OCI-LY7 (cell line): ENCODE data around the gene TOPAZ1. TPM values are rescaled to one million over a fixed set of nuclear protein-coding genes. Genes with fewer than 3 reads are reported as not detected.

Experiments used
- BruUV-seq: library from RNA; stranded (reverse); fragments of 400-500 nt; replicated peaks from 2 replicates; lab custom pipeline; 2021; lab: Mats Ljungman, UMichigan
- CTCF ChIA-PET: fragments of 300-600 bp; sonication (Branson Sonifier 250); formaldehyde crosslinking; loops from one replicate; lab custom pipeline; 2022; ENCODE audit warnings: antibody characterized with exemption; ENCODE audit not compliant: unreplicated experiment; lab: Charles Lee
- POLR2A ChIA-PET: fragments of 300-600 bp; sonication (Branson Sonifier 250); formaldehyde crosslinking; loops from one replicate; lab custom pipeline; 2022; ENCODE audit warnings: antibody characterized with exemption; lab: Charles Lee
- DNase-seq: peaks from one replicate; pipeline ENCODE4 v3.0.0-alpha.2; 2015; ENCODE audit warnings: low spot score
- H2AFZ ChIP-seq: fragments of 200-600 bp; sonication (generic), shearing (Covaris generic); 2 replicates; pipeline ENCODE4 v1.6.1; 2014; ENCODE audit warnings: mild to moderate bottlenecking, antibody characterized with exemption, low read length, moderate library complexity
- H3K27ac ChIP-seq: fragments of 200-600 bp; sonication (generic); 2 replicates; pipeline ENCODE4 v1.5.1; 2014; ENCODE audit warnings: mixed run types, low read depth, mild to moderate bottlenecking, moderate library complexity, low read length, inconsistent platforms; ENCODE audit not compliant: poor library complexity, severe bottlenecking
- H3K36me3 ChIP-seq: fragments of 200-600 bp; sonication (generic); 2 replicates; pipeline ENCODE4 v1.6.1; 2014; ENCODE audit warnings: mild to moderate bottlenecking, antibody characterized with exemption, low read length, moderate library complexity, mixed read lengths; ENCODE audit not compliant: insufficient read depth
- H3K4me1 ChIP-seq: fragments of 200-600 bp; sonication (generic); 2 replicates; pipeline ENCODE4 v1.5.1; 2014; ENCODE audit warnings: mild to moderate bottlenecking, low read length; ENCODE audit not compliant: insufficient read depth, poor library complexity, severe bottlenecking
- H3K4me2 ChIP-seq: fragments of 200-600 bp; sonication (generic); 2 replicates; pipeline ENCODE4 v1.6.1; 2014; ENCODE audit warnings: mild to moderate bottlenecking, low read length
- H3K4me3 ChIP-seq: fragments of 200-600 bp; sonication (generic); 2 replicates; pipeline ENCODE4 v1.5.1; 2014; ENCODE audit warnings: mild to moderate bottlenecking, low read depth, low read length; ENCODE audit not compliant: poor library complexity, severe bottlenecking
- H3K79me2 ChIP-seq: fragments of 200-600 bp; sonication (generic); 2 replicates; pipeline ENCODE4 v1.6.1; 2016; ENCODE audit warnings: low read depth, mild to moderate bottlenecking, low read length, moderate library complexity, mixed read lengths; ENCODE audit not compliant: insufficient read depth
- H3K9me2 ChIP-seq: fragments of 200-600 bp; sonication (generic); 2 replicates; pipeline ENCODE4 v1.6.1; 2016; ENCODE audit warnings: mild to moderate bottlenecking, low read length, mixed read lengths; ENCODE audit not compliant: insufficient read depth
- H3K9me3 ChIP-seq: fragments of 200-600 bp; sonication (generic); 2 replicates; pipeline ENCODE4 v1.6.1; 2014; ENCODE audit warnings: mild to moderate bottlenecking, mixed run types, low read length, mixed read lengths
- H4K20me1 ChIP-seq: fragments of 200-600 bp; sonication (generic); 2 replicates; pipeline ENCODE4 v1.6.1; 2014; ENCODE audit warnings: mild to moderate bottlenecking, antibody characterized with exemption, low read length, moderate library complexity, mixed read lengths; ENCODE audit not compliant: insufficient read depth
- CTCF ChIP-seq: fragments of 200-600 bp; sonication (generic); conservative IDR thresholded peaks from 2 replicates; pipeline ENCODE4 v1.5.1; 2014; ENCODE audit warnings: mild to moderate bottlenecking, antibody characterized with exemption, low read length, moderate library complexity, mixed read lengths
- EZH2phosphoT487 ChIP-seq: fragments of 200-600 bp; sonication (generic); IDR thresholded peaks from 2 replicates; pipeline ENCODE4 v1.6.1; 2018; ENCODE audit warnings: low read depth, borderline replicate concordance, mild to moderate bottlenecking, mixed run types, antibody characterized with exemption, low read length, moderate library complexity, mixed read lengths
- intact Hi-C: fragments of 100-400 bp; cut with micrococcal nuclease; formaldehyde crosslinking; loops from one replicate; pipeline ENCODE4 v1.10.0; 2022; ENCODE audit not compliant: unreplicated experiment
- total RNA-seq, 2 experiments: library from RNA; depleted of rRNA in 1 of 2; stranded (reverse); fragments of >200 nt in 1 of 2; shearing (Covaris generic) in 1 of 2; gene quantifications; 2 replicates each; pipeline ENCODE4 v1.2.3, GENCODE V29; 2014 to 2022

TOPAZ1 gene
- total RNA-seq, 2 experiments from 2014 or later: not detected

- no peaks in the 10 kb centered on the region for H3K9me3 ChIP-seq
- no peaks in the 10 kb centered on the region for H3K9me2 ChIP-seq
- H3K4me3 ChIP-seq: peak within 1 kb of the TSS; percentile 82
- ChIA-PET CTCF (interaction anchor here (0.6 kb wide), 1 partner anchor 173 kb away, joined by 3 read pairs; no protein-coding TSS in a partner anchor), POLR2A (interaction anchor here (0.7 to 2.4 kb wide), 11 partner anchors 8 to 1725 kb away, joined by 3 to 10 read pairs (median 3); no protein-coding TSS in a partner anchor)
- intact Hi-C loops: loop anchor here (1.0 to 10.0 kb wide), 4 partner anchors 177 to 637 kb away; partner anchors contain the start of genes EXOSC7, KIAA1143, KIF15 and ZDHHC3
- peaks cover 8% of the 10 kb centered on the region; the same call in 1 of the 2 replicates for H3K36me3 ChIP-seq
- H3K4me1 ChIP-seq: peaks cover 23% of the 10 kb centered on the region
- DNase-seq: peak; percentile 98
- no peak for TF ChIP-seq CTCF
- no peak for TF ChIP-seq EZH2phosphoT487
- H4K20me1 ChIP-seq: no peaks in the 10 kb centered on the region
- H3K79me2 ChIP-seq: peaks cover 31% of the 10 kb centered on the region
- peak within 1 kb of the TSS; percentile 71 for H3K27ac ChIP-seq
- peak within 1 kb of the TSS; percentile 88 for H3K4me2 ChIP-seq
- H2AFZ ChIP-seq: peak within 1 kb of the TSS; percentile 90
- BruUV-seq: no TSS peak
These were observed 96.5 kb downstream of the TOPAZ1 start, which contains the start of gene TCAIM for GRCh38 chr3:44338010-44338827. Gene TCAIM (plus strand): TSS chr3:44338766. CDS start chr3:44354783, 16,017 bp downstream.

- intact Hi-C loops: loop anchor here (1.0 to 10.0 kb wide), 4 partner anchors 176 to 636 kb away; partner anchors contain the start of genes EXOSC7, KIAA1143, KIF15 and ZDHHC3
- CTCF ChIA-PET: no interaction called here
- H3K4me1 ChIP-seq: peaks cover 23% of the 10 kb centered on the region
- peak overlapping the region; percentile 88 for H3K4me2 ChIP-seq
- H3K4me3 ChIP-seq: peak overlapping the region; percentile 82
- H4K20me1 ChIP-seq: no peaks in the 10 kb centered on the region
- H2AFZ ChIP-seq: peak overlapping the region; percentile 90
- H3K9me2 ChIP-seq: no peaks in the 10 kb centered on the region
- peak overlapping the region; percentile 71 for H3K27ac ChIP-seq
- peaks cover 31% of the 10 kb centered on the region for H3K79me2 ChIP-seq
- BruUV-seq: no TSS peak
- POLR2A ChIA-PET: interaction anchor here (0.7 to 2.4 kb wide), 6 partner anchors 9 to 424 kb away, joined by 3 to 10 read pairs (median 3); no protein-coding TSS in a partner anchor
- DNase-seq: no peak
- no peaks in the 10 kb centered on the region for H3K9me3 ChIP-seq
- TF ChIP-seq CTCF (no peak), EZH2phosphoT487 (no peak)
- peaks cover 8% of the 10 kb centered on the region; the same call in 1 of the 2 replicates for H3K36me3 ChIP-seq
These were observed 97.1 kb downstream of the TOPAZ1 start for GRCh38 chr3:44338828-44339127.
